ENCODE measurements around the gene PPP1R3F.

- TF ChIP-seq CTCF (IDR thresholded peaks at IDR 0.05) (no peak), POLR2AphosphoS5 (IDR thresholded peaks at IDR 0.05) (no peak), POLR2A (IDR thresholded peaks at IDR 0.05) (no peak), EP300 (IDR thresholded peaks at IDR 0.05; ENCODE audit: low read depth) (no peak)
Measured at GRCh38 chrX:49286136-49286535, 16.5 kb downstream of the PPP1R3F start.

Measured in transverse colon (tissue), 4 donors.